ENCODE data around the gene RUNX1. TPM values are rescaled to one million over a fixed set of nuclear protein-coding genes. Genes with fewer than 3 reads are reported as not detected.

Gene RUNX1
- total and polyA plus RNA-seq, 10 of the 15 experiments (the other 5 are each of a cell fraction or from before 2014, with no cell fraction given): 0.90 to 15.2 (median 4.1) TPM

DNA sequence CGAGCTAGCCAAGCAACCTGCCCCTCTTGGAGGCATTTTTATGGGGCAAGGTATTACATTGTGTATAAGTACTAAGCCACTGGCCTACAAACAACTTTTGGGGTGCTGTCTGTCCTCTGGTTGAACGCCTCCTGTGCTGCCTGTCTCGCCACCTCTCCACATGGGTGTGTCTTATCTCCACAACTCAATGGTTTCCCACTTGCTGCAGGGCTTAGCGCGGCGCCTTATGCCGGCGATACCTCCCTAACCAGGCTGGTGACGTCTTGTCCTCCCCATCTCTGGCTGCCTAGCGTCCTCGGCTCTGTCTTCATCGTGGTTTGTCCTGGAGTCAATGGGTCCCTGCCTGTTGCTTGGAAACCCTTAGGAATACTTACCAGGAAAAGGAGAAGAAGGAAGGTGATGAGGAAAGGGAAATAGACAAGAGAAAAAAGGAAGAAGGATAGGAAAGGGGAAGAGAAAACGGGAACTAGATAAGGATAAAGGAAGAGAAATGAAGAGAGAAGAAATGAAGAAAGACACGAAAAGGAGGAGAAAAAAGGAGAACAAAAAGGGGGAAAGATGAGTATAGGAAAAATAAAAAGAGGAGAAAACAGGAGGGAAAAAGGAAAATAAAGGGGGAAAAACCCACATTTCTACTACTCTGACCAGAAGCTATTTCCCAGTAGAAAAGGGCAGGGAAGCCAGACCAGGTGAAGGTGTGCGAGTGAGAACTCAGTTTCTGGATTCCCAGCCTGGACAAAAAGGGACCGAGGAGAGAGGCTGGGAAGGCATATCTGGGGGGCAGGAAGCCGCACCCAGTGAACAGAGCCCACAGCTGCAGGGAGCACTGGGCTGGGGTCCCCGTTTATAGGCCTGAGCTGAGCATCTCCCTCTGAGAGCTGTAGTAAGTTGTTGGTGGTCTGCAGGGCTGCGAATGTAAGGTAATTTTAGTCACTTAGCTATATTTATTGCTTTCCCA lies 294.1 kb downstream of the RUNX1 start (continued):
- TF ChIP-seq, protein P1, sequence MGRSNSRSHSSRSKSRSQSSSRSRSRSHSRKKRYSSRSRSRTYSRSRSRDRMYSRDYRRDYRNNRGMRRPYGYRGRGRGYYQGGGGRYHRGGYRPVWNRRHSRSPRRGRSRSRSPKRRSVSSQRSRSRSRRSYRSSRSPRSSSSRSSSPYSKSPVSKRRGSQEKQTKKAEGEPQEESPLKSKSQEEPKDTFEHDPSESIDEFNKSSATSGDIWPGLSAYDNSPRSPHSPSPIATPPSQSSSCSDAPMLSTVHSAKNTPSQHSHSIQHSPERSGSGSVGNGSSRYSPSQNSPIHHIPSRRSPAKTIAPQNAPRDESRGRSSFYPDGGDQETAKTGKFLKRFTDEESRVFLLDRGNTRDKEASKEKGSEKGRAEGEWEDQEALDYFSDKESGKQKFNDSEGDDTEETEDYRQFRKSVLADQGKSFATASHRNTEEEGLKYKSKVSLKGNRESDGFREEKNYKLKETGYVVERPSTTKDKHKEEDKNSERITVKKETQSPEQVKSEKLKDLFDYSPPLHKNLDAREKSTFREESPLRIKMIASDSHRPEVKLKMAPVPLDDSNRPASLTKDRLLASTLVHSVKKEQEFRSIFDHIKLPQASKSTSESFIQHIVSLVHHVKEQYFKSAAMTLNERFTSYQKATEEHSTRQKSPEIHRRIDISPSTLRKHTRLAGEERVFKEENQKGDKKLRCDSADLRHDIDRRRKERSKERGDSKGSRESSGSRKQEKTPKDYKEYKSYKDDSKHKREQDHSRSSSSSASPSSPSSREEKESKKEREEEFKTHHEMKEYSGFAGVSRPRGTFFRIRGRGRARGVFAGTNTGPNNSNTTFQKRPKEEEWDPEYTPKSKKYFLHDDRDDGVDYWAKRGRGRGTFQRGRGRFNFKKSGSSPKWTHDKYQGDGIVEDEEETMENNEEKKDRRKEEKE (IDR thresholded peaks at IDR 0.05): no peak
- TF ChIP-seq HDAC2 (IDR thresholded peaks at IDR 0.05): no peak
- TF ChIP-seq JUND (IDR thresholded peaks at IDR 0.05; ENCODE audit: low read depth, low read length): no peak
- TF ChIP-seq SP1 (IDR thresholded peaks at IDR 0.05; ENCODE audit: low read depth, low read length): no peak
- TF ChIP-seq STAT3 (IDR thresholded peaks at IDR 0.05; ENCODE audit: low read depth, low read length): no peak
- no peak for TF ChIP-seq RAD21 (IDR thresholded peaks at IDR 0.05; ENCODE audit: insufficient read depth, low read depth, low read length)
- TF ChIP-seq POLR2A (IDR thresholded peaks at IDR 0.05; ENCODE audit: low read depth, low read length): no peak
- no peak for TF ChIP-seq SUZ12 (IDR thresholded peaks at IDR 0.05; ENCODE audit: unreplicated experiment)

DNA sequence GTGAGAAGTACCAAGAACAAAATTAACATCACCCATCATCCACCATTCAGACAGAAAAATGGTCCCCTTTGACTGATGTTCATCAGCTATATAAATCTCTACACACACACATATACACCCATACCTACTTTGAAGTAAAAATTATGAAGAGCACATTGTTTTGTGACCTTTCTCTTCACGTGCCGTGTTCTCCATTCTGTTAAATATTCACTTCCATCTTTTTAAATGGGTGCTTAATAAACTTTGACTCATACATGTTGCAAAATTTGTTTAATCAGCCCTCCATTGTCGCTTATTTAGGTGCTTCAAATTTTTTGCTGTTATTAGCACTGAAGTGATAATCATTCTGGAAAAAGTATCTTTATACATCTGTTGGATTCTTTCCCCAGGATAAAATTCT lies 300.2 kb downstream of the RUNX1 start:
- Histone ChIP-seq H4K20me1 (ENCODE audit: control insufficient read depth, insufficient read depth) (no peaks in the 10 kb centered on the region), H3K79me2 (ENCODE audit: control insufficient read depth, insufficient read depth, low read length) (no peaks in the 10 kb centered on the region), H3K27ac (ENCODE audit: control insufficient read depth, insufficient read depth) (no peak overlapping the region), H3K9me3 (replicated peaks; ENCODE audit: control insufficient read depth, insufficient read depth, low read length) (no peaks in the 10 kb centered on the region), H3K4me2 (ENCODE audit: control insufficient read depth, insufficient read depth) (no peak overlapping the region), H3K4me3 (no peak overlapping the region), H2AFZ (ENCODE audit: control insufficient read depth, low read depth, low read length) (no peak overlapping the region), H3K27me3 (replicated peaks in 1 of 2; ENCODE audit: control insufficient read depth in 2 of 2, insufficient read depth in 2 of 2, low read length in 1 of 2) (no peaks in the 10 kb centered on the region; a peak in 2 of 4 replicates), H3K36me3 (ENCODE audit: control insufficient read depth in 2 of 2, insufficient read depth in 2 of 2, low read length in 1 of 2) (no peaks in the 10 kb centered on the region), H3K9ac (ENCODE audit: control insufficient read depth, insufficient read depth, low read length) (no peak overlapping the region), H3K4me1 (ENCODE audit: control insufficient read depth, insufficient read depth, low read length) (peaks cover 8% of the 10 kb centered on the region)
- TF ChIP-seq ASH2L (IDR thresholded peaks at IDR 0.05; ENCODE audit: borderline replicate concordance, low read depth): no peak
- no peak for TF ChIP-seq ZSCAN29 (IDR thresholded peaks at IDR 0.05)
- TF ChIP-seq SREBF2 (IDR thresholded peaks at IDR 0.05; ENCODE audit: low read length): no peak
- TF ChIP-seq MTA2 (IDR thresholded peaks at IDR 0.05; ENCODE audit: low read depth): no peak
- TF ChIP-seq, protein P2, sequence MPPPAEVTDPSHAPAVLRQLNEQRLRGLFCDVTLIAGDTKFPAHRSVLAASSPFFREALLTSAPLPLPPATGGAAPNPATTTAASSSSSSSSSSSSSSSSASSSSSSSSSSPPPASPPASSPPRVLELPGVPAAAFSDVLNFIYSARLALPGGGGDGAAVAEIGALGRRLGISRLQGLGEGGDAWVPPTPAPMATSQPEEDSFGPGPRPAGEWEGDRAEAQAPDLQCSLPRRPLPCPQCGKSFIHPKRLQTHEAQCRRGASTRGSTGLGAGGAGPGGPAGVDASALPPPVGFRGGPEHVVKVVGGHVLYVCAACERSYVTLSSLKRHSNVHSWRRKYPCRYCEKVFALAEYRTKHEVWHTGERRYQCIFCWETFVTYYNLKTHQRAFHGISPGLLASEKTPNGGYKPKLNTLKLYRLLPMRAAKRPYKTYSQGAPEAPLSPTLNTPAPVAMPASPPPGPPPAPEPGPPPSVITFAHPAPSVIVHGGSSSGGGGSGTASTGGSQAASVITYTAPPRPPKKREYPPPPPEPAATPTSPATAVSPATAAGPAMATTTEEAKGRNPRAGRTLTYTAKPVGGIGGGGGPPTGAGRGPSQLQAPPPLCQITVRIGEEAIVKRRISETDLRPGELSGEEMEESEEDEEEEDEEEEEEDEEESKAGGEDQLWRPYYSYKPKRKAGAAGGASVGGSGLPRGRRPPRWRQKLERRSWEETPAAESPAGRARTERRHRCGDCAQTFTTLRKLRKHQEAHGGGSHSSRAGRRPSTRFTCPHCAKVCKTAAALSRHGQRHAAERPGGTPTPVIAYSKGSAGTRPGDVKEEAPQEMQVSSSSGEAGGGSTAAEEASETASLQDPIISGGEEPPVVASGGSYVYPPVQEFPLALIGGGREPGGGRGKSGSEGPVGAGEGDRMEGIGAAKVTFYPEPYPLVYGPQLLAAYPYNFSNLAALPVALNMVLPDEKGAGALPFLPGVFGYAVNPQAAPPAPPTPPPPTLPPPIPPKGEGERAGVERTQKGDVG (CRISPR knock-in tag; IDR thresholded peaks at IDR 0.05): no peak
- TF ChIP-seq RBBP5 (conservative IDR thresholded peaks at IDR 0.05): no peak
- TF ChIP-seq RAD21 (IDR thresholded peaks at IDR 0.05; ENCODE audit: insufficient read depth, low read depth, low read length): no peak
- no peak for TF ChIP-seq SIX5 (IDR thresholded peaks at IDR 0.05; ENCODE audit: low read depth, low read length, severe bottlenecking)
- FAIRE-seq: no peak
- ChIA-PET CTCF (interaction anchor here (3.9 kb wide), 1 partner anchor 1091 kb away, joined by 36 read pairs; no protein-coding TSS in a partner anchor), SMC1A (ENCODE audit: uncharacterized antibody, unreplicated experiment) (no interaction called here), RAD21 (ENCODE audit: unreplicated experiment) (no interaction called here), POLR2A (no interaction called here)
- WGBS (ENCODE audit: insufficient coverage, insufficient replicate concordance, low lambda C conversion rate, missing lambda C conversion rate): 49% methylated on average over 3 of the region's 3 CpGs
- no peak for ATAC-seq
- DNase-seq (ENCODE audit: low read depth, low spot score): no peak
- intact Hi-C loops (cut with micrococcal nuclease; ENCODE audit: unreplicated experiment) (loop anchor here (5.0 kb wide), 1 partner anchor 1278 kb away; no protein-coding TSS in a partner anchor), in situ Hi-C loops (cut with MboI) (loop anchor here (5.0 to 10.0 kb wide), 3 partner anchors 656 to 1276 kb away; no protein-coding TSS in a partner anchor)
- no TSS peak for BruUV-seq (replicated peaks)

Data from GM12878 (cell line).